ENCODE data around the gene ENPP3.

Gene ENPP3

DNA sequence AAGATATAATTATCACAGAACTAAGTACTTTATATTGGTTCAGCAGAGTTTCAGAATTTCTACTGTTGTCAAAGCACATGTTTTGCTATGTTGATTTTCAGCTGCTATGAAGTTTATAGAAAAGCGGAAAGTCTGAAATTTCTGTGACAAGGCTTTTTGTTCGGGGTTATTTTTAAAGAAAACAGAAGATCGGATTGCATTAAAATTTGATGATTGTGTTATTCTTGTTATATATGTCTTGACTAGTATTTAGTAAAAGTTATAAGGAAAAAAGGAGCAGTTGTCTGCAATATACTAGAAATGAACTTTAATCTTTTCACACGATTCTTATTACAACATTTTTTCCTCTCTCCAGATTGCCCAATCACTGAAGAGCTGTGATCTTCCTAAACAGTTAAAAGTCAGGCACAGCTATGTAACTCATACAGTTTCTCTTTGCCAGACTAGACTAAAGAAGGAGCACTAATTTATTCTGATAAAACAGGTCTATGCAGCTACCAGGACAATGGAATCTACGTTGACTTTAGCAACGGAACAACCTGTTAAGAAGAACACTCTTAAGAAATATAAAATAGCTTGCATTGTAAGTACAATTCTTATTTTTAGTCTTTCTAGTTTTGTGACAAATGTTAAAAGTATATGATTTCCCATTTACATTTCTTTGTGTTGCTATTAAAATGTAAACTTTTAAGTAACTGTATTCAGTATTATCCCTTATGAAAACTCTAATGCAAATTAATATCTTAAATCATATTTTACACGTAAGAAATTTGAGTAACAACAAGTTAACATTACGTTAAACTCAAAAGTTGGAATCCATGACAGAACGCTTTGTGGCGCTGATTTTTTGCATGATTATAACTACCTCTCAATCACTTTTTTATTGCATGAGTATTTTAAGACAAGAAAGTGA is at the start of gene ENPP3:
Gene ENPP3, plus strand, starts transcription at position 423 of the 913 bp plus-strand sequence. Its CDS starts 83 bp downstream, at position 506.
- DNase-seq (ENCODE audit: low spot score): no peak

DNA sequence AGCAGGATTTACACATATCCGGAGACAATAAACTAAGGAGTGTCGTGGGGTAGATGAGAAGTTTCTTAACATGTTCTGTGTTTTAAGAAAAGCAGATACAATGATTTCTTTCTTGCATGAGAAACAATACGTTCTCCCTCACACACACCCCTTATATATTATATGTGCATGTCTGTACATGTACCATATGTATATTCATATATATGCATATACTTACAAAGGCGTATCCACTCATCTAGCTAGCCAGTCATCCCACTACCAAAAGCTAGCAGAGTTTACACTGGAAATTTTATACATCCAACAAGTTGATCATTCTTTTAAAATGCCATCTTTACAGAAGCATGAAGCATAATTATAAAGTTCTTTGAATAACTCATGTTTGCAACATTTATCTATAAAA is 49.2 kb upstream of the ENPP3 start:
- no peak for DNase-seq (ENCODE audit: low spot score)

DNA sequence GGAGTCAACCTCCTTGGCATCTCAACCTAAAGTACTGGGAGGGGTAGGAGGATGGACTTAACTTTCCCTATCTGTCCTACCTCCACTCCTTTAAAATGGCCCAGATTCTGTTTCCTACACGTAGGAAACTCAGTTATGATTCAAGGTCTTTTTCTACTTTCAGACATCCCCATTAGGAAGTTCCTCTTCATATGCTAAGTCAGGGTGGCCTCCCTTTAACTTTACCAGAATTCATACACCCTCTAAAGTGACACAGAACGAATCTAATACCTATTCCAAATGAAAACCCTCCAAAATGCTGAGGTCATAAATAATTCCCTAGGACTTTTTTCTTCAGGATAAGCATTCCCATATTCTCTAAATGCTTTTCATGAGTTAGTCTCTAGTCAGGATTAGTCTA is 48.5 kb upstream of the ENPP3 start:
- DNase-seq (ENCODE audit: low spot score): no peak

DNA sequence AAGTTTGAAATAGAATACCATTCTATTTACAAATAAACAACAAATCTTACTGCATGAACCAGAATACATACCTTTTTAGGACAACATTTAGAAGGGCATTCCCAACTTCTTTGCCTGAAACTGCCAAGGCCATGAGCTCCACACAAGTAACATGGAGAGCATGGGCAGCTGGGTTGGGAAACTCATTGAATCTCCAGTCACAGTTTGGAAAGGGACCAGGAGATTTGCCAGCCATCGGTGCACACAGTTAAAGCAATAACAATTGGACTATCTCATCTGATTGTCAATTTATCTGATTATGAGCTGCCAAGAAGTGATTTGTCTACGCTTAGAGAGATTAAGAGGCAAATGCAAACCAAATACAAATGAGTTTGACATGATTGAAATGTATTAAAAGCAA is 44.2 kb upstream of the ENPP3 start:
- DNase-seq (ENCODE audit: low spot score): no peak

DNA sequence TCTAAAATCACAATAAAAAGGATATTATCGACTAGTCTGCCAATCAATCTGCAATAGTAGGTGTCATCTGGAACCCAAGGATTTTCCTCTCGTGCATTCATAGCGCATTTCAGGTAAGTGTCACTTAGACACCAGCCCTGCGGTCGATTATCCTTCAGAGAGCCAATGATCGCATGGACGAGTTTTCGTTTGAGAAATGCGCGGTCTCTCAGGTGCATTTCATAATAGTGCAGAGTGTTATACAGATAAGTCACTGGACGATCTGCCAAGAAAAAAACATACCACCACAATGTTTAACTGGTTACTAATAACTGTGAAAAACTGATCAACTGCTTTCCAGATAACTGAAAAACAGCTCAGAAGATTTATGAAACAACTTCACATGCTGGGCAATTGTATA is 43.0 kb upstream of the ENPP3 start:
- DNase-seq (ENCODE audit: low spot score): no peak

DNA sequence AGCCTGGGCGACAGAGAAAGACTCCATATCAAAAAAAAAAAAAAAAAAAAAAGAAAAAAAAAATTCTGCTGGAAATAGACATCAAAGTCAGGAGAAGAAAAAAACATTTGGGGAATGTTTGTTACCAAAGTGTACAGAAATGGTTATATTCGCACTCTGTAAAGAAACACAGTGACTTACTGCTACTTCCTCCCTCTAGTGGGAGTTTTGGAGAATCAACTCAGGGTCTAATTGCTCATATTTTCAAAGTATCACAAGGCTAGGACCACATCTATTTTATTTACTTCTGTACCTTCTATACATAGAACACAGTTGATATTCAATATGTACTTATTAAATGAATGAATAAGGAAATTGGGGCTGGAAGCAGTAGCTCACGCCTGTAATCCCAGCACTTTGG is 39.7 kb upstream of the ENPP3 start:
- DNase-seq (ENCODE audit: low spot score): peak; percentile 9

DNA sequence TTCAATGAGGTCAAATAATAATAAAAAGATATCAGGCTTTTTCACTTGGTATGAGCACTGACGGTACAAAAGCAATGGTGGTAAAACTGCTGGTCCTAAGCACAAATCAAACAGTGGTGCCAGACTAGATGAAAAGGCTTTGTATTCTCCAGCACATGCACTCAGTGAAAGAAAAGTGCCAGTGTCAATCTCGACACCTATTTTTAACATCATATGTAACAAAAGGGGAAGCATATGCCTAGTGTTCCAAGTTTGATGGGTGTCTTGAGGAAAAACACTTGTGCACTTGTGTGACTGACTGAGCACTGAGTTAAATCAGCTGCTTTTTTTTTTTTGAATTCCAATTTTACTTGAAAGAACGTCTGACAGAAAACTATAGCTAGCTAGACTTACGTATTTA is 36.4 kb upstream of the ENPP3 start:
- DNase-seq (ENCODE audit: low spot score): no peak

DNA sequence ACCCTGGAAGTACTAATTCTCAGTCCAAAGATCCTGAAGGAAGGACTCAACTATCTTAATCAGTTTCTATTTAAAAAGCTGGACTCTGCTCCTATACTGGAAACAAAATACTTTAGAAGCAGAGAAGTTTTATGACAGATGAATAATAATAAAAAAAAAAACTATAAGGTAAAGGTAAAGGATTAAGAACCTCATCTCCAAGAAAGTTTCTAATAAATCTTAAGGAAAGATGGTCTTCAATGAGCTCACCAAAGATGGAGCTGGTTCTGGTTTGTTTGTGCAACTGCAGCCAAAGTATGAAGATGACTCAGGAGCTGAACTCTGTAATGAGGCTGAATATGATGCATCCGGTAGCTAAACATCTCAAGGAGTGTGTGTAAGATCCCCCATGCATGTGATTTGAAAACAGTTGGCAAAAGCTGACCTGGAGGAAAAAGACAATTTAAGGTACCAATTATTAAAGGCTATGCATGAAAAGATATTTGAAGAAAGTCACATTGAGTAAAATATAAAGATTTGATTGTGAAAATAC is 34.3 kb upstream of the ENPP3 start:
- DNase-seq (ENCODE audit: low spot score): no peak

DNA sequence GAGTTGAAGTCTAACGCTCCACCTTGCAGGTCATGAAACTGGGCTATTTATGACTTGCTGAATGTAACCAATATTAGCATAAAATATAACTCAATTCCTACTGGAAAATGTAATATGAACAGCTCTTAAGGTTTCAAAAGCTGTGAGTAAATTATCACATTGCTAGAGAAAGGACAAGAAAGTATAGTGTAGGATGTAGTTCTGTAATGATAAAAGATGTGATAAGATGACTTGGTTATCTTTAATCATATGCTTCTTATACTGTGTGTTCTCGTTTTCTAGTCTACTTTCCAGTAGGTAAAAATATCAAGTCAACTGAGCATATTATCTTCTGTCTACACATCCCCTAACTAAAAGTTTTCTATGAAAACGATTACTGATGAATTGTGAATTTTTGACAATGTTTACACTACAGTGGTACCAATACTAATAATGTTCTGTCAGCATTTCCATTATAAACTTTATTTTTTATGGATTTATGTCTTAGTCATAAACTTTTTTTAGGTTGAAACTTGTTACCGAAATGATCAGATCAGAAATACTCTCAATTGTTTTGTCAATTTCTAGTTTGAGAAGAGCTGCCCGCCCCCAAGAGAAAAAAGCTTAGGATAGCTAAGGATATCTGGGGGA is 23.7 kb upstream of the ENPP3 start:
- DNase-seq (ENCODE audit: low spot score): no peak

DNA sequence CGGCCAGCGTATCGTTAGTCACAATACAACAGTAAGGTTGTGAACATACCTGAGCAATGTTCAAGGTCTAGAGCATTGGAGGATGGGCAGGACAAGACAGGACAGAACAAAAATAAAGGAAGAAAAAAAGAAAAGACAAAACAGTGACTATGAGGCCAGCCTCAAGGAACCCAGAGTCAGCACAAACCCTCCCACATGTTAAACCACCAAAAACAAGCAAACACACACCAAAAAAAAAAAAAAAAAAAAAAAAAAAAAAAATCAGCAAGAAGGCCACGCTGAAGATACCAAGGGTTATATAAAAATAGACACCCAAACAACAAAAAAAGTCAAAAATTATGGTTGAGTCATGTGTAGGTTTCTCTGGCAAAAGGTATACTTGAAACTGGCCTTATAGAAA is 21.8 kb upstream of the ENPP3 start:
- DNase-seq (ENCODE audit: low spot score): no peak

DNA sequence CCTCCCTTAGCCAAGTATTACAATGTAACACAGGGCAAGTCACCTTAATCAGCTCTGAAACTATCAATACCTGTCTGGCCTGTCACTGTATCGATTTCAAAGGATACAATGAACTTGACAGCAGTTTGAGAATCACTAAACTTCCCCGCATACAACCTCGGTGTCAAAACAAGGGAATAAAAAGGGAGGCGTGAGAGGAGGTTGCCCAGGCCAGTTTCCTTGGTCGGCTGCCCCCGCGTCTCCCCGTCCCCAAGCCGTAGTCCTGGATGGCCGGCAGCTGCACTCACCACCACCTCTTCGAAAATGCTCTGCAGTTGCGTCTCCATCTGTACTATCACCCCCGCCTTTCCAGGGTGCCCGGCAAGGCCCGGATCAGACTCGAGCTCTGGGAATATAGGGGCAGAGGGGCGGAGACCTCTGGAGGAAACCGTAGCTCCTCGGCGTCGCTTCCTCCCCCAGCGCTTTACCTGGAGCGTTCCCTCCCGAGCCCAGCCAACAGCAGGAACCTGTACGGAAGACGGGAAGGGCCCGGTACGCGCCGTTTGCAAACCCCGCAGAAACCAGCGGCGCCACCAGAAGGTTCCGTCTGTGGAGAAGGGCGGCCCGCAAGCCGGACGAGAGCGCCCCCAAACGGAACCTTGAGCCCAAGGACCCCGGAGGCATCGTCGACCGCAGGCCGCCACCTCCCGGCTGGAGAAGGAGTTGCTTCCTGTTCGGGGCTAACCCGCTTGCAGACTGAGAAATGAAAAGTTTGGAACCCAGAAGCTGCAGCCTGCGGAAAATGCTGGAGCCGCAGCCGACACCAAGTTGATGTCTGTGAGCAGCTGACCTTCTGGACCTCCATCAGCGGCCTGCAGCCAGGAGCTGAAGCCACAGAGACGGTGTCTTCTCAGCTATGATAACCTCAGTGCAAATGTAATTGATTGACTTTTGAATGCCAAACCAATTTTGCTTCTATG is 9.1 kb upstream of the ENPP3 start, which contains the start of gene MED23:
Gene MED23, minus strand, starts transcription at position 519 of the 959 bp plus-strand sequence. Its CDS starts 193 bp downstream, at position 326.
- DNase-seq (ENCODE audit: low spot score): peak; percentile 94

DNA sequence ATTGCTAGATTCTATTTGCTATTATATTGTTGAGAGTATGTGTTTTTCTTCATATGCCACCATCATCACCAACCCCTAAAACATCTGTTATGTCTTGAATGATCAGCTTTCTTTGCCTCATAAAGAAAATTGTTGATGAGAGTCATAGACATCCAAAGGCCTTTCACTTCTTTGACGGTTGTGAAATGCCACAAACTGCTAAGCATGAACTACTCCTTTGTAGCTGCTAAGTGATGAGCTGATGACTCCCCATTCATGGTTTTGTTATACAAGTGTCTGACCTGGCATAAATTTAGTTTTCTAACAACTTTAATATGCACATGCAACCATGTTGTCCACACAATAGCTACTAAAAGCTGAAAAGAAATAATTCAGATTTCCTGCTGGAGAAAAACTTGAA is 8.4 kb upstream of the ENPP3 start:
- DNase-seq (ENCODE audit: low spot score): no peak

DNA sequence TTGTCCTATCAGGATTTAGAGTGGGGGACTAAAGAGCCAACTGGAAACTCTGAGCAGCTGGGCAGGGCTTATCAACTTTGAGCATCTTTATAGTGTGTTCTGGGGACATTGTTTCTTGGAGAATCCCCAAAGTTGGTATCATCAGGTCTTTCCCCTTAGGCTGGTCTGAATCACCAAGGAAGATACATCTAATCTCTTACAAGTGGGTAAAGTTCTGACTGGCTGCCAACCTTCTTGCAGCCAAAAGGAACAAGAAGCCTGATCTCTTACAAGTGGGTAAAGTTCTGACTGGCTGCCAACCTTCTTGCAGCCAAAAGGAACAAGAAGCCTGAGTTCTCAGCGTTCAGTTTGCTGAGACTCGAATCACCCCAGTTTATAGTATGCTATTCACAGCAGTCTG is 7.5 kb upstream of the ENPP3 start:
- DNase-seq (ENCODE audit: low spot score): no peak

DNA sequence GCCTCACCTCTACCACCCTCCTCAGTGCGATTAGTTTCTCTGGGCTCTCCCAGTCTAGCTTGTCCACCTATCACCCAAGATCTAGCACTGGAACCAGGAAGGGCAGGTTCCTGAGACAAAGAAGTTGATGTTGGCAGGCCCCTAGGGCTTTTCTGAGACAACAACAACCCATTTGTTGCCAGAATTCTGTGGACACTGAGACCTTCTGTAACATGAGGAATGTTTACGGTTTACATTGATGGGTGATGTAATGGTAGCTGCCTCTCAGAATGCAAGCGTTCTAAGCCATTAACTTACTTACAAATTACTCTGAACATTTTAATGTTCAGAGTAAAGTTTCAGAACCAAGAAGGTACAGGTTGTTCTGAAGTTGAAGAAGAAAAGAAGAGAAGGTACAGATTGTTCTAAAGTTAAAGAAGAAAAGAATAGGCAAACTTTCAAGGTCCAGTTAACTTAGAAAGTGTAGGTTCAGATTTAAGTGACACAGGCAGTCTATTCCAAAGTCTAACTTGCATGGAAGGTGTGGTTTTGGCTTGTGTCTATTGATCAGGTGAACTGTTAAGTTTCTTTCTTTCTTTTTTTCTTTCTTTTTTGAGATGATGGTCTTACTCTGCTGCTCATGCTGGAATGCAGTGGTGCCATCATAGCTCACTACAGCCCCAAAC is 5.3 kb upstream of the ENPP3 start:
- DNase-seq (ENCODE audit: low spot score): no peak

DNA sequence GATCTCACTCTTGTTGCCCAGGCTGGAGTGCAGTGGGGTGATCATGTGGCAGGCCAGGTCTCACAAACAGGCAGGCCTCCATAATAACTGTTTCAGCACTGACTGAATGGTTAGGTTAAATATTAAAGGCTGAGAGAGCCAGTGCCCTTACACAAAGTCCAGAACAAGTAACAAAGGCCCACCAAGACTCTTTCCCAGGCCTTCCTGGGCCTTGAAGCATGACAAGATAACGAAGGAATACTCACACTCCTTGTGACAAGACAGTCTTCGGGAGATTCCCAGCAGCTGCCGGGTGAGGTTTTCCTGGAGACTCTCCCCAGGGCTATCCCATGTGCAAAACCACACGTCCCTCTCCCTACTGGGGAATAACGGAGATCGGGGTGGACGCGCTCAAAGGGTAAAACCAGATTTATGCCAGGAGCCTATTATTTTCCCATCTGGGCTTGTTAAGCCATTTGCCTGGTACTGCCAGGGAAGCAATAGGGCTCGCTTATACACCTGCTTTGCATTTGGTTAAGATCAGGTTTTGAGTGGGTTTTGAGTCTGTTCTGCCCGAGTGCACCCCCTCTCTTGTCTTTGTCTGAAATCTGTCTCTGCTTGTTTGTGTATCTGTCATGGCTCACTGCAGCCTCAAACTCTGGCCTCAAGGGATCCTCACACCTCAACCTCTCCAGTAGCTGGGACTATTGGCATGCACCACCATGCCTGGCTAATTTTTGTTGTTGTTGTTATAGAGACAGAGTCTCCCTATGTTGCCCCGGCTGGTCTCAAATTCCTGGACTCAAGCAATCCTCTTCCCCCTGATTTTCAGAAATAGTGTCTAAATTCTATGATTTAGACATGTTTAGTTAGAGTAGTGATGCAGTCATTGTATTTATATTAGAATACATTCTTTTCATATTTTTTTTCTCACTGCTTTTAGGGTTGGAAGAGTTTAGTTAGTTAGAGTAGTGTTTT is 1.4 kb upstream of the ENPP3 start:
- no peak for DNase-seq (ENCODE audit: low spot score)

DNA sequence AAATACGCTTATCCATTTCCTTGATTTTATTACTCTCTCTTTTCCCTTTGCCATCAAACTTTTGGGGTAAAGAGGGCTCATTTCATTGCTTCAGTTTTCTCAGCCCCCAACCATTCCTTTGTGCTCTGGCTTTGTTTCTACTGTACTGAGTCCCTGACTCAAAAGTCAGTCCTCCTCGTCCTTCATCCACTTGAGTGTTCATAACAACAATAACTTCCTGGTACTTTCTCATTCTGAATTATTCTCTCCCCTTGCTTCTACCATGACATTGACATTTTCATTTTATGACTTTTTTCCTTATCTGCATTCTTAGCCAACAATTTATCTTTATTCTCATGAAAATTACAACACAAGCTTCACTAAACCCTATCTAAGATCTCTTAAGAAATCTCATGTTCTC is 911 bp downstream of the ENPP3 start:
- no peak for DNase-seq (ENCODE audit: low spot score)

DNA sequence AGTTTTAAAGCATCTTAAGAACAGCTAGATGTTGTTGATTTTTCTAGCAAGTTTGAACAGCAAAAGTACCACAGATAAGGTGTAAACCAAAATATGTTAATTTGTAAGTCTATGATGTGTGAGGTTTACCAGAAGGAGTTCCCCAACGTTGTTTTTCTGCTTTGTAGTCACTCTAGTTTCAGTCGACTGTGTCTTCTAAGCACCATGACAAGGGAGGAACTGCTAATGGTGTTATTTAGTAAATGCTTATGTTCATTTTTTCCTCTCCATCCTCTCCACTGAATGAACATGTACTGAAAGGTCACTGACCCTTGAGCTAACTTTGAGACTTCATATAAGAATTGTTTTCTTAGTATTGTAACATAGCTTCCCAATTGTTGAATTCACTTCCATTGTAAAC is 3.0 kb downstream of the ENPP3 start:
- no peak for DNase-seq (ENCODE audit: low spot score)

DNA sequence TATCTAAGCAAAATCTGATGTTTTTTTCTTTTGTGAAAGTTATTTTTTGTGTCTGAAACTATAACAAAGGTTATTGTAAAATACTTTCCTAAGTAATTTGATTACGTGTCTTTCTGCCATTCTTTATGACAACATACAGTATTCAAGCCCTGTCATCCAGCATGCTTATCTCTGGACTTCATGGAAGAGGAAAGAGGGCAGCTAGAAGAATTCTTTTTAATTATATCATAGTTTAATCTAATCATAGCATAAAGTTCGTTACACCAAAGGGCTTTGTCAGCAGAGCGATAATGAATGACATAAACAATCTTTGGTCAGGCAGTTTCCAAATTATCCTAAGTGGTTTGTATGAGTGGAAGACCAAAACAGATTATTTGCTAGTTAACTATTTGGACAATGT is 3.5 kb downstream of the ENPP3 start:
- DNase-seq (ENCODE audit: low spot score): no peak

DNA sequence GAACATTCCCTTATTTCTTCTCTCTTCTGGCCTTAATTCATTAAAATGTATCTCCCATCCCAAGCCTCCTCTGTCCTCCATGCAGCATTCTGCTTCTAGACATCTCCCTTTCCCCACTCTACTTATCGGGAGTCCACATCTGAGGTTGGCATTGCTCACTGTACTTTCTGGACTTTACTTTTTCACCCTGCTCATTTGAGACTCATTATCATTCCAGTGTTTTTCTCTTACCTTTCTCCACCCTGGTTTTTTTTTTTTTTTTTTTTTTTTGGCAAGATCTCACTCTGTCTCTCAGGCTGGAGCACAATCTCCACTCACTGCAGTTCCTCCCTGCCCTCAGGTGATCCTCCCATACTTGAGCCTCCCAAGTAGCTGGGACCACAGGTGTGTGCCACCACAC is 4.5 kb downstream of the ENPP3 start:
- no peak for DNase-seq (ENCODE audit: low spot score)

DNA sequence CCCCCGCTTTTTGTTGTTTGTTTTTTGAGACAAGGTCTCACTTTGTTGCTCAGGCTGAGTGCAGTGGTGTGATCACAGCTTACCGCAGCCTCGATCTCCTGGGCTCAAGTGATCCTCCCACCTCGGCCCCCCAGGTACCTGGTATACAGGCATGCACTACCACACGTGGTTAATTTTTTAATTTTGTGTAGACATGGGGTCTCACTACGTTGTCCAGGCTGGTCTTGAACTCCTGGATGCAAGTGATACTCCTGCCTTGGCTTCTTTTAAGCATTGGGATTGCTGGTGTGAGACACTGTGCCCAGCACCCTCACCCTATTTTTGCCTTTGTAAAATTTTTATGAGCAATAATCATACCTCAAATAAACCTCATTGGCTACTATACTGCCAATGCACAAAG is 5.5 kb downstream of the ENPP3 start:
- DNase-seq (ENCODE audit: low spot score): no peak
